Activated CD4-positive, alpha-beta T cell treated with anti-CD3 and anti-CD28 coated beads, Interleukin-2, amount 10 ng/mL, durations not matched to agents 7 days and 5 days (primary cell): Measurements from ENCODE around the gene B3GALT4. TPM values are rescaled to one million over a fixed set of nuclear protein-coding genes. Genes with fewer than 3 reads are reported as not detected.

ENCODE experiments used
- CTCF ChIA-PET: fragments of 350-600 bp; sonication (Branson Sonifier 250); formaldehyde crosslinking; loops from one replicate; lab custom pipeline; 2021; ENCODE audit warnings: antibody characterized with exemption; lab: Charles Lee
- POLR2A ChIA-PET: fragments of 350-600 bp; sonication (Branson Sonifier 250); formaldehyde crosslinking; loops from one replicate; lab custom pipeline; 2021; ENCODE audit warnings: antibody characterized with exemption; lab: Charles Lee
- DNase-seq: peaks from one replicate; pipeline ENCODE4 v3.0.0-alpha.2; 2020
- H3K27ac Mint-ChIP-seq: one replicate; pipeline ENCODE4 v1.8.0; 2021; ENCODE audit warnings: mild to moderate bottlenecking, moderate library complexity, mixed read lengths
- H3K27me3 Mint-ChIP-seq: one replicate; pipeline ENCODE4 v1.8.0; 2021; ENCODE audit warnings: mixed read lengths
- H3K36me3 Mint-ChIP-seq: one replicate; pipeline ENCODE4 v1.8.0; 2021; ENCODE audit warnings: low read depth, mixed read lengths
- H3K4me1 Mint-ChIP-seq: one replicate; pipeline ENCODE4 v1.8.0; 2021; ENCODE audit warnings: mixed read lengths
- H3K4me3 Mint-ChIP-seq: one replicate; pipeline ENCODE4 v1.8.0; 2021; ENCODE audit warnings: mild to moderate bottlenecking, moderate library complexity, mixed read lengths
- H3K9me3 Mint-ChIP-seq: one replicate; pipeline ENCODE4 v1.8.0; 2021; ENCODE audit warnings: mixed read lengths
- total RNA-seq, 2 experiments: library from RNA; stranded (reverse); gene quantifications; one replicate each; pipeline ENCODE4 v1.2.3, GENCODE V29; 2021

B3GALT4 gene
- total RNA-seq, 2 experiments from 2014 or later = 18.3 to 21.5 TPM

DNA sequence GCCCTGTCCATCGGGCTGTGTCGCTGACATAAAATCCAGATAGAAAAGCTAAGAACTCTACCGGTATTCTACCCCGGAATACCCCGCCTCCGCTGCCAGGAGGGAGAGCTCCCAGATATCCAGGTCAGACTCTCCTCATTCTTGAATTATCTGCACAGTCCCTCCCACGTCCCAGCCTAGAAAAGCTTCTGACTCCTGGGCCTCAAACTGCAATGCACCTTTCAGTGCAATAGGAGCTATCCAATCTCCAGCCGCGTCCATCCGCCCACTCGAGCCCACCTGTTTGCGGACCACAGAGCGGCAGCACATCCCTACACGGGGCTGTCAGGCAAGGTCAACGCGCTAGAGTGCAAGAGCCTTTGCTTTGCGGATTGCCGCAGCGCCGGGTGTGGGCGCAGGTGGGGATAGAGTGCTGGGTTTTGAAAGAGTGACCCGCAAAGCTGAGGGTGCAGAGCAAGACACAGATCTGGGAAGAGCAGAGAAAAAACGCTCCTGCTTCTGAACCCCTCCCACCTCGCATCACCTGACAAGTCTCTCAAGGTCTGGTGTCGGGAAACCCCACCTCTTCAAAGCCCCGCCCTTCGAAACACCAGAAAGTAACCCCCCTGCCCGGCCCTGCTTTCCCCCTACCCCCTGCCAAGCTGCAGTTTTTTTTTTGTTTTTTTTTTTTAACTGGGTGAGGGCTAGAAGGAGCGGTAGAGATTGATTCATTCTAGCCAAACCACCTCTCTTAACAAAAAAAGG, 35.6 kb downstream of the B3GALT4 start:
- Mint-ChIP-seq H3K9me3 (no peaks in the 10 kb centered on the region), H3K36me3 (peaks cover 47% of the 10 kb centered on the region), H3K4me1 (peaks cover 53% of the 10 kb centered on the region), H3K4me3 (peak overlapping the region; percentile 99), H3K27me3 (no peaks in the 10 kb centered on the region), H3K27ac (peak overlapping the region; percentile 96)
- CTCF ChIA-PET = interaction anchor here (0.8 to 2.0 kb wide), 6 partner anchors 11 to 78 kb away, joined by 3 to 11 read pairs (median 4); partner anchors contain the start of genes B3GALT4 and RGL2
- POLR2A ChIA-PET = interaction anchor here (0.9 kb wide), 1 partner anchor 11 kb away, joined by 3 read pairs; no protein-coding TSS in a partner anchor
- DNase-seq = peak; percentile 91

GRCh38 chr6:33313105-33313708, 36.3 kb downstream of the B3GALT4 start:
- peak overlapping the region; percentile 96 for H3K27ac Mint-ChIP-seq
- no peaks in the 10 kb centered on the region for H3K9me3 Mint-ChIP-seq
- H3K4me1 Mint-ChIP-seq = peaks cover 55% of the 10 kb centered on the region

GRCh38 chr6:33313709-33314514, 37.0 kb downstream of the B3GALT4 start, which contains the start of gene TAPBP:
Gene TAPBP, minus strand, starts transcription at chr6:33314078. Its CDS starts 37 bp downstream, at chr6:33314041.
- Mint-ChIP-seq H3K27me3 (no peaks in the 10 kb centered on the region), H3K9me3 (no peaks in the 10 kb centered on the region), H3K4me3 (peak within 1 kb of the TSS; percentile 99), H3K4me1 (peaks cover 57% of the 10 kb centered on the region), H3K36me3 (peaks cover 45% of the 10 kb centered on the region), H3K27ac (peak within 1 kb of the TSS; percentile 96)
- DNase-seq = peak; percentile 90
- CTCF ChIA-PET = interaction anchor here (0.6 kb wide), 1 partner anchor 132 kb away, joined by 3 read pairs; no protein-coding TSS in a partner anchor
- POLR2A ChIA-PET = no interaction called here

More at GRCh38 chr6:33313105-33313708, 36.3 kb downstream of the B3GALT4 start:
- H3K27me3 Mint-ChIP-seq = no peaks in the 10 kb centered on the region
- CTCF ChIA-PET = interaction anchor here (0.6 to 2.0 kb wide), 5 partner anchors 12 to 132 kb away, joined by 3 to 11 read pairs (median 5); partner anchors contain the start of genes B3GALT4 and RGL2
- POLR2A ChIA-PET = no interaction called here
- peak; percentile 33 for DNase-seq
- peaks cover 44% of the 10 kb centered on the region for H3K36me3 Mint-ChIP-seq
- H3K4me3 Mint-ChIP-seq = peak overlapping the region; percentile 99

- Mint-ChIP-seq H3K36me3 (peaks cover 51% of the 10 kb centered on the region), H3K4me1 (peaks cover 63% of the 10 kb centered on the region), H3K27ac (peak overlapping the region; percentile 96), H3K4me3 (peak overlapping the region; percentile 99), H3K9me3 (no peaks in the 10 kb centered on the region), H3K27me3 (no peaks in the 10 kb centered on the region)
- ChIA-PET CTCF (interaction anchor here (2.4 kb wide), 1 partner anchor 15 kb away, joined by 5 read pairs; the partner anchor contains the start of gene RGL2), POLR2A (no interaction called here)
- DNase-seq = peak; percentile 82
These were observed 37.6 kb downstream of the B3GALT4 start for GRCh38 chr6:33314515-33314942.

- POLR2A ChIA-PET = no interaction called here
- CTCF ChIA-PET = interaction anchor here (2.4 kb wide), 1 partner anchor 16 kb away, joined by 5 read pairs; the partner anchor contains the start of gene RGL2
These were observed 38.2 kb downstream of the B3GALT4 start for GRCh38 chr6:33314943-33315792.

GRCh38 chr6:33315793-33316602, 39.1 kb downstream of the B3GALT4 start:
- Mint-ChIP-seq H3K4me1 (peaks cover 75% of the 10 kb centered on the region), H3K4me3 (peak overlapping the region; percentile 99), H3K27me3 (no peaks in the 10 kb centered on the region), H3K27ac (peak overlapping the region; percentile 67), H3K9me3 (no peaks in the 10 kb centered on the region), H3K36me3 (peaks cover 62% of the 10 kb centered on the region)
- POLR2A ChIA-PET = no interaction called here
- CTCF ChIA-PET = interaction anchor here (2.4 to 2.5 kb wide), 2 partner anchors 17 to 27 kb away, joined by 5 to 8 read pairs; partner anchors contain the start of genes PFDN6, RGL2 and WDR46
- no peak for DNase-seq

More at GRCh38 chr6:33314943-33315792, 38.2 kb downstream of the B3GALT4 start:
- Mint-ChIP-seq H3K27ac (peak overlapping the region; percentile 96), H3K27me3 (no peaks in the 10 kb centered on the region), H3K9me3 (no peaks in the 10 kb centered on the region), H3K4me1 (peaks cover 70% of the 10 kb centered on the region), H3K4me3 (peak overlapping the region; percentile 99), H3K36me3 (peaks cover 58% of the 10 kb centered on the region)
- no peak for DNase-seq

DNA sequence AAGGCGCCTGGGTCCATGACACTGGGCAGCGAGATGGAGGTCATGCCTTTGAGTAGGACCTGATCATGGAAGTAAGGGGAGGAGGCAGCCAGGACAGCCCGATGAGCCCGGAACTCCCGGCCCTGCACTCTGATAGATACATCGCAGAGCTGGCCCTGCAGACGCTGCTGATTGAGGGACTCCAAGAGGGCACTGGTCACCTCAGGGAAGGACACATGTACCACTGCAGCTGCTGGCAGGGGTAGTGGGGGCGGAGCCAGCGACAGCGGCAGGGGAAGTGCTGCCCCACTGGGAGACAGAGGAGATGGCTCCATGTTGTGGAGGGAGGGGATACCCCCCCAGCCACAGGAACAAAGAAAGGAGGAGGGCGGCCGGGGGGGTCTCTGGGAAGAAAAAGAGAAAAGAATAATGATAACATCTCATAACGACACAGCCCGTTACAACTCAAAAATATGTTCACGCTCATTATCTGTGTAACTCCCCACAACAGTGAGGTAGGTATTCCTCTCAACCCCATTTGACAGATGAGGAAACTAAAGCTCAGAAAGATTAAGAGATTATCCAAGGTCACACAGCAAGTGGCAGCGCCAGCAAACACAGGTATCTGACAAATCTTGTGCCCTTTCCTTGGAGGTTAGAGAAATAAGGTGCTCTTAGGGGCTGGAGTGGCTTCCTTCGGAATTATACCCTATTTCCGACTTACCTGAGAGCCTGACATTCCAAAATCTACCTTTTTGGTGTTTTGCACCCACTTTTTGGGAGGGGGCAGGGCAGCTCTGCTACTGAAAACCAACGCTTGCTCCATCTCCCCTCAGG, 39.9 kb downstream of the B3GALT4 start:
- H3K9me3 Mint-ChIP-seq = no peaks in the 10 kb centered on the region
- peaks cover 66% of the 10 kb centered on the region for H3K36me3 Mint-ChIP-seq
- H3K4me1 Mint-ChIP-seq = peaks cover 79% of the 10 kb centered on the region
- peak overlapping the region; percentile 67 for H3K27ac Mint-ChIP-seq
- POLR2A ChIA-PET = no interaction called here
- H3K27me3 Mint-ChIP-seq = no peaks in the 10 kb centered on the region
- H3K4me3 Mint-ChIP-seq = peak overlapping the region; percentile 99
- CTCF ChIA-PET = interaction anchor here (1.1 to 2.5 kb wide), 4 partner anchors 18 to 28 kb away, joined by 4 to 8 read pairs (median 4); partner anchors contain the start of genes PFDN6, RGL2 and WDR46
- no peak for DNase-seq

- Mint-ChIP-seq H3K27ac (peak overlapping the region; percentile 65), H3K36me3 (peaks cover 66% of the 10 kb centered on the region), H3K4me1 (peaks cover 78% of the 10 kb centered on the region), H3K4me3 (peak overlapping the region; percentile 99), H3K27me3 (no peaks in the 10 kb centered on the region), H3K9me3 (no peaks in the 10 kb centered on the region)
- CTCF ChIA-PET = interaction anchor here (0.6 to 2.5 kb wide), 5 partner anchors 18 to 122 kb away, joined by 4 to 11 read pairs (median 4); partner anchors contain the start of genes PFDN6 and WDR46
- DNase-seq = no peak
- POLR2A ChIA-PET = no interaction called here
These were observed 40.4 kb downstream of the B3GALT4 start for GRCh38 chr6:33317419-33317668.

- POLR2A ChIA-PET = interaction anchor here (0.7 kb wide), 1 partner anchor 61 kb away, joined by 3 read pairs; no protein-coding TSS in a partner anchor
These were observed 40.9 kb downstream of the B3GALT4 start, which contains the start of gene ZBTB22 for GRCh38 chr6:33317669-33318425. Gene ZBTB22, minus strand, starts transcription at chr6:33317744. Its CDS starts 828 bp downstream, at chr6:33316916.

More at GRCh38 chr6:33317669-33318425, 40.9 kb downstream of the B3GALT4 start, which contains the start of gene ZBTB22:
- CTCF ChIA-PET = interaction anchor here (0.6 to 2.5 kb wide), 10 partner anchors 11 to 479 kb away, joined by 3 to 11 read pairs (median 4); partner anchors contain the start of genes B3GALT4, PFDN6, TAP2 and WDR46
- Mint-ChIP-seq H3K27me3 (no peaks in the 10 kb centered on the region), H3K36me3 (peaks cover 65% of the 10 kb centered on the region), H3K27ac (peak within 1 kb of the TSS; percentile 96), H3K4me3 (peak within 1 kb of the TSS; percentile 99), H3K9me3 (no peaks in the 10 kb centered on the region), H3K4me1 (peaks cover 74% of the 10 kb centered on the region)
- DNase-seq = peak; percentile 98
